Fibroblast of skin of right quadriceps (primary cell): ENCODE measurements around the gene GMCL2.
A peak's percentile ranks its signal among the peaks of the same experiment; 100 is the strongest.
"Not testable (repeated sequence)": the region's sequence is repeated elsewhere in the genome, so short reads cannot be mapped to it uniquely, and the experiment has no call there.

Source experiments
- DNase-seq: peaks from one replicate; pipeline ENCODE4 v3.0.0-alpha.2; 2013

Gene GMCL2

DNA sequence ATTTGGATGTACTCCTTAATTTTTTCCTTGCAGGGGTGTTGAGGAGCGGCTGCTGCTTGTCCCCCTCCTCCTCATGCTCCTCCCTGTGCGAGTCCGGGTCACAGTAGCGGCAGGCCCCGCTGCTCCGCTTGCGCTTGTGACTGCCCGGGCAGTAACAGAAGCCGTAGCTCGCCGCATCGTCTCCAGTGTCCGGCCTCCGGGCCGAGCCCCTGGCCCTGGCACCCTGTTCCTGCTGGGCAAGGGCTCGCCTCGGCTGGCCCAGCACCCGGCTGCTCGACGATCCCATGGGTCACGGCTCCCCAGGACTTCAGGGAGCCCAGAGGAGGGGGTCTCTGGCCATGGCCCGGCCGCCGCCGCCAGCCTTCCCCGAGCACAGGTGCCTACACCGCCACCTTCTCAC is at the start of gene GMCL2:
TSS of gene GMCL2 (minus strand) at position 358 of the 400 bp plus-strand sequence. CDS start at position 286, 72 bp downstream.
- no peak for DNase-seq

GRCh38 chr5:178236679-178237078 is 49.5 kb upstream of the GMCL2 start:
- no peak for DNase-seq

DNA sequence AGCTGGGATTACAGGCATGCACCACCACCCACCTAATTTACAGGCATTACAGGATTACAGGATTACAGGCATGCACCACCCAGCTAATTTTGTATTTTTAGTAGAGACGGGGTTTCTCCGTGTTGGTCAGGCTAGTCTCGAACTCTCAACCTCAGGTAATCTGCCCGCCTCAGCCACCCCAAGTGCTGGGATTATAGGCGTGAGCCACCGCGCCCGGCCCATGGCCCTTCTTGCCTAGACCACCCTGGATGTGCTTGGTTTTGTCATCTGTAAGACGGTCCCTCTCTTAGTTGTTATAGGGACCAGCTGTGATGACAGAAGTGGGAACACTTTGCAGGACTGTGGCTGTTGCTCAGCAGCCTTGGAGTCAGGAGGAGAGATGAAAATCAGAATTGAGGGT is 49.0 kb upstream of the GMCL2 start:
- no peak for DNase-seq

DNA sequence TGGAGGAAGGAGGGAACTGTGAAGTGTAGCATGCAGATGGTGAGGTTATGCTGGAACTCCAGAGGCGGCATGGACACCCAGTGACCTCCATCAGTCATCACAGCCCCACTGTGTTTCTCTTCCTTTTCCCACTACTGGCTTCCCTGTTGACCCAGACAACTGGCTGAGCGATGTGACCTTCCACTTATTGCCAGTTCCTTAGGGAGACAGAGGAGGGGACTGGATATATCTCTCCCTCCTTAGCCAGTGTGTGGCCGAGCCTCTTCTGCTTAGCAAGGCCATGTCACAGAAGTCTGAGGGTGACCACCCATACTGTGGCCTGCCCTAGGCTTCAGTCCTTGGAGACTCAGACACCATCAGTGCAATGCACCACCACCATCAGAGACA is 48.4 kb upstream of the GMCL2 start:
- DNase-seq: no peak

DNA sequence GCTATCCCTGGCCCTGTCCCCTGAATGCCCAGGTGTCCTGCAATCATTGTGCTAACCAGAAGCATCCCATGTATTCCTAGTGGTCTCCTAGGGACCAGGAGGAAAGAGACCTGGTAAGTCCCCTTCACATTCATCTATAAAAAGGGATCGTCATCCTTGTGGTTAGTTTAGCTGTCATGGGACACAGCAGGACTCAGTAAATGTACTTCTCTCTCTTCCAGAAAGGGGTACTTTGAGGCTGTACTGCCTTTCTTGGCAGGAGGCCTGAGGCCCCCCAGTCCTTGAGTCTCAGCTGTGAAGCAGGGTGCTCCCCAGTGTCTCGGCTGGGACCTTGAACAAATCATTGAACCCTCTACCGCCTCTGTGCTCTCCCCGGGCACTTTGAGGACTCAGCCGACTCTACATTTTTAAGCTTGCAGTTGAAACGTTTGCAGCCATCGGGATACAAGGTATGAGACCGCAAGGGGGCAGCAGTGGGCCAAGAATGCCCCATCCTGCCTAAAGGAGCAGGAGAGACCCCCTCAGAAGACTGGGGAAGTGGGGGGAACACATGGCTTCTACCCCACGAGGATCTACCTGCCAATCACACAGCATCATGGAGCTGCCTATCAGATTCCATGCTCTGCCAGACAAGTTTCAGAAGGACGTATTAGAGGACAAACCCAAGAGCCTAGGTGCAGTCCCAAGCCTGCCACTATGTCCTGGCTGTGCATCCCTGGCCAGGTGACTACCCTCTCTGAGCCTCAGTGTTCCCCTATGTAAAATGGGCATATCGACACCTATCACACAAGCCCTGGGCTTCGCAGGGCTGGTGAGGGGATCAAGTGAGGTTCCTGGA is 47.8 kb upstream of the GMCL2 start:
- peak; percentile 55 for DNase-seq

DNA sequence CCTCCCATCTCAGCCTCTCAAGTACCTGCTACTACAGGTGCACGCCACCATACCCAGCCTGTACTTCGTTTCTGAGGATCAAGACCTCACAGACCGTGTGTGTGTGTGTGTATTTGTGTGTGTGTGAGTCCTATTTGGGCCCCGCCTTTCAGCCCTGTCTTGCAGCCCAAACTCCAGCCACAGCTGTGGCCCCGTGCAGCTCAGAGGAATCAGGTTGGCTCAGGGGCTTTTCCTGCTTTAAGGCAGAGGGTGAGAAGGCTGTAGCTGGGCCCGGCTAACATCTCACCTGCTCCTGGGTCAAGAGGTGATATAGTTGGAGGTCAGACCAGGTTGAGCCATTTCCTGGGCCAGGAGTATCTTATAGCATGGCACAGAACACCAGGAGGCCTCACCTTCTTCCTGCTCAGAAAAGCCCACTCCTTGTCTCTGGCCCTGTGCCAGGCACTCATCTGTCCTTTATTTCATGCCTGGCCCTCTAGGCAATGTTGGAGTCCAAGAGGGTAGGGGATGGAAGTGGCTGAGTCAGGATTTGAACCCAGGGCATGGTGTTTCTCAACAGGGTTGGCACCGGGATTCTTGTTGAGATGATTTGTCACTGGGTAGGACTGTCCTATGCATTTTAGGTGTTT is 47.1 kb upstream of the GMCL2 start:
- DNase-seq: no peak

DNA sequence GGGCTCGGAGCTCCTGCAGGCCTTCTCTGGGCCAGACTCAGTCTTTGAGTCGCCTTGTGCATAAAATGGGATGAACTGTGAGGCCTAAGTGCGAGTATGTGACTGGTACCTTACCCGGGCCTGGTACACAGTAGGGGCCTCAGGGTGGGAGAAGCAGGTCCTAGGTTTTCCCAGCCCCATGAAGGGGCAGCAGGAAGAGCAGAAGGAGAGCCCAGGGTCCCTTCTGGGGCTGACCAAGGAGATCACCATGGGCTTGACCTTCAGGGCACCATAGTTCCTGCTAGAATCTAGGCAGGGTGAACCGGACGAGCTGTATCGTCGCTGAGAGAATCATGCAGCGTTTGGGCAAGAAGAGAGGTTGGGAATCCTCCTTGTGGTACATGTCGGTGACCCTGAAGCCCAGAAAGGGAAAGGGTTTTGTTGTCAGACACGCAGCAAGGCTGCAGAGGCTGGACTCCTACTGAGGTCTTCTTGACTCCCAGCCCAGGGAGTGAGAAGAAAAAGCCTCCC is 45.8 kb upstream of the GMCL2 start:
- no peak for DNase-seq

GRCh38 chr5:178232124-178232919 is 45.2 kb upstream of the GMCL2 start, which contains the start of gene PHYKPL:
Gene PHYKPL, minus strand, starts transcription at chr5:178232802. Its CDS starts 252 bp downstream, at chr5:178232550.
- DNase-seq: peak; percentile 71

DNA sequence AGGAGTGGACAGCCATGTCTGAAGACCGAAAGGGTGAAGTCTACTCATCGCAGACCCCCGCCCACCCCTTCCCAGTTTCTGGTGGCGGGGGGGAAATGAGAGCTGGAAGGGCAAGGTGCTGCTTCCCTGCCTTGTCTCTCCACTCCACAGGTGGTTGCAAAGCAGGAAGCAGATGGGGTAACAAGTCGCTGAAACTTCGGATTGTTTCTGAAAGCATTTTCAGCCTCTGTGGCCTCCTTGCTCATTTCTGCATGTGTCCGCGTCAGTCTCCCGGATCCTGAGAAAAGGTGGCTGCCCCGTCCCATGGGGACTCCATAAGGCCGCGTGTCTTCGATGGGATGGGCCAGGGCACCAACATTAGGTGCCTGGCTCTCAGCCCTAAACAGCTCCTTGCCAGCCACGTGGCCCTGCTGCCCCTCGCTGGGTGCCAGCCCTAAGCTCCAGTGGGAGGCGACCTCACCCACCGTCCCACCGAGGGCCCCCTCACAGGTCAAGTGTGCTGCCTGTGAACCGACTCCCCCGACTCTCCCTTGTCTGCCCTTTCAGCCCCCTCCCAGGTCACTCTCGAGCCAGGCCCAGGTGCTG is 44.5 kb upstream of the GMCL2 start:
- no peak for DNase-seq

GRCh38 chr5:178230879-178231538 is 43.8 kb upstream of the GMCL2 start:
- no peak for DNase-seq

- no peak for DNase-seq
These were observed 42.7 kb upstream of the GMCL2 start for GRCh38 chr5:178229861-178230260.

GRCh38 chr5:178229111-178229510 is 41.9 kb upstream of the GMCL2 start:
- DNase-seq: not testable (repeated sequence)

GRCh38 chr5:178228609-178229008 is 41.4 kb upstream of the GMCL2 start:
- no peak for DNase-seq

GRCh38 chr5:178227929-178228328 is 40.8 kb upstream of the GMCL2 start:
- DNase-seq: no peak

DNA sequence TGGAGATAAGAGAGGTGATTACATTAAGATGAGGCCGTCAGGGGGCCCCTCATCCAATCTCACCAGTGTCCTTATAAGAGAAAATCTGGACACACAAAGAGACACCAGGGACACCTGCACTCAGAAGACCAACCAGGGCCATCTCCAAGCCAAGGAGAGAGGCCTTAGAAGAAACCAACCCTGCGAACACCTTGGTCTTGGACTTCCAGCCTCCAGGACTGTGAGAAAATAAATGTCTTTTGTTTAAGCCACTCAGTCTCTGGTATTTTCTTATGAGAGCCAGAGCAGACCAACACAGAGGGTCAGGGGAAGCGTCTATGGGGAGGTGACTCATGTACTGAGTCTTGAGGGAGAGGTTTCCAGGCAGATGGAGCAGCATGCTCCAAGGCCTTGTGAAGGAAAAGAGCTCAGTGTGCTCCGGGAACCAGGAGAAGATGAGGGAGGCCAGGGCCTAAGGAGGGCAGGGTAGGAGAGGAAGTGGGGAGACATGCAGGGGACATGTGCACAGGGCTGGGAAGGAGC is 40.0 kb upstream of the GMCL2 start:
- DNase-seq: no peak

DNA sequence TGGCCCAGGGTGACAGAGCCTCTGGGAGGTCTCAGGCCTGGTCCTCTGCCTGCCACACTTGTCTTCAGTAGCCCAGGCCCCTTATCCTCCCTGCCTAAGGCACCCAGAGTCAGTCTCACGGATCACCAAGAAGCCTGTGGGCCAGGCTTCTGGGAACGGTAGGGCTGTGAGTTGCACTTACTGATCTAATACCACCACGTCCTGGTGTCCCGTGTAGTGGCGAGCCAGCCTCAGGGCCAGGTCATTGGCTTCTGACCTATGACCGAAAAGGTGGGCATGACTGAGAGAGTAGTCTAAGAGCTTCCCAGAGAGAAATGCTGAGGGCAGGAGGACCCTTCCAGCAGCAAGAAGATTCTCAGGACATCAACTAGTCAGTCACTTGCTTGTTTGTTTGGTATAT is 38.0 kb upstream of the GMCL2 start:
- DNase-seq: no peak

DNA sequence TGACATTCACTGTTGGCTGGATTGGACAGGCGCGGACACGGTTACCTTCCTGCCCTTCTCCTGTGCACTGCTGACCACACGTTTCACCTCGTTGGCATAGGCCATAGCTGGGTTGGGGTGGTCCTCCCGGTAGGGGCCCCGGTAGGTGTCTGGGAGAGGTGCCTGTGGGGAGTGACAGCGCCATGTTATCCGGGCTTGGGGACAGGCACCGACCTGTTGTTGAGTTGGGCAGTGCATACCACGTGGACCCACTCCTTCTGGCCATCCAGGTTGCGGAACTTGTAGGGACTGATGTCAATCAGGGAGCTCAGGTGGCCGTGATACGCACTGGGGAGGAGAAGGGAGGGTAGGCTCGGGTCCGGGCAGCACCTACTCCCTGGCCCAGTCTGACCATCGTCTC is 37.2 kb upstream of the GMCL2 start:
- DNase-seq: no peak

DNA sequence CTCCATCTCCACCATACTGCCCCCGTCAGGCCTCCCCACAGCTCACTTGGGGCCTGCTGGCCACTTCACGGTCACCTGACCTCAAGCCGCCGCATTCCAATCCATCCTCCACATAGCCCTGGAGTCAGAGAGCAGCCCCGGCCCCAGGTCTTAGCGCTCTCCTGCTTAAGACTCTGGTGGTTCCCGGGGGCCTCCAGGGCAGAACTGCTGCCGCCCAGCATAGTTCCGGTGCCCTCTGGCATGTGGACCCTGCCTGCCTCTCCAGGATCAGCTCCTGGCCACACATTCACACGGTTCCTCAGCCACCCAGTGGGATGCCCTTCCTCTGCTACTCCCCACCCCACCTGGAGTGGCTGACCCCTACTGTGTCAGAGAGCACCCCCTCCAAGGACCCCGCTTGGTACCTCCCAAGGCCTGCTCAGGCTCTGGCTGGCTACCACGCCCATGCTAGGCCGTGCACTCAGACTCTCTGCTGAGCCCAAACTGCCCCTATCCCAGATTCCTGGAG is 36.7 kb upstream of the GMCL2 start:
- no peak for DNase-seq

DNA sequence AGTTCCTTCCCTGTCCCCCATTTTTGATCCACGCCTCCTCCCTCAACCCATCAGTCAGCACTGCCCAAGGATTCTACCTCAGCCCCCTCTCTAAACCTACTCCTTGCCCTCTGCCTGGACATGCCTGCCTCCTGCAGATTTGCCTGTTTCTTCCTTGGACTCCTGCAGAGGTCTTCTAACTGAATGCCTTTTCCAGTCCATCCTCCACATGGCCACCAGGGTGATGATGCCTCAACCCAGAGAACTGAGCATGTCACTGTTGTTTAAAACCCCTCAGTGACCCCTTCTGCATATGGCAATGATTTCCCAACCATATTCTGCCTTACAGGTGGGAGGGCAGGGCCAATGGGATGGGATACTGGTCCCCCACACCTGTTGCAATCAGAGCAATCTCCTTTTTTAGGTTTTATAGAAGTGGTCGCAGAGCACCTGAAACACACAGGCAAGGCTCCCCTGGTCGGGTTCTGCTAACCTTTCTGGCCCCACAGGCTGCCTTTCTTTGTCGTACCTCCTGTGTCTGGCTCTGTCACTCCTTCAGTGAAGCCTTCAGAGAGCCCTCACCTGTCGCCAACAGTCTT is 36.1 kb upstream of the GMCL2 start:
- no peak for DNase-seq

- DNase-seq: no peak
These were observed 35.1 kb upstream of the GMCL2 start for GRCh38 chr5:178222292-178222691.

DNA sequence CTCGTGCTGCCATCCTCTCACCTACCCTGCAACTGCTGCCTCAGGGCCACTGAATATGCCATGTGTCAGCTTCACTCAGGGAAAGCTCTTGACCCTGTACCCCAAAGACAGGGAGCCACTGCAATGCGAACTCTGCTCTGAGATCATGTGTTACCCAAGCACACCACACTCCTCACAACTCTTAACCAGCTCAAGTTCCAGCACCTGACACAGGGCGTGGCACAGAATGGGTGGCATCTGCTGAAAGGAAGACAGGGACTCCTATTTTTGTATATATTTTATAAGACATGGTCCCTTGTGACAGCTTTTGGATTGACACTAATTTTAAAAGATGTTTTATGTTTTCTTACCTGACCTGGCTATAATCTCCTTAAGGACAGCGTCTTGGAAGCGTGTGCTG is 34.7 kb upstream of the GMCL2 start:
- no peak for DNase-seq

- no peak for DNase-seq
These were observed 34.1 kb upstream of the GMCL2 start for GRCh38 chr5:178221282-178221681.
